CD4-positive, alpha-beta T cell treated with Interleukin-15 for 4 hours (primary cell): ENCODE measurements around the gene GAPT.
"Not testable (repeated sequence)": the region's sequence is repeated elsewhere in the genome, so short reads cannot be mapped to it uniquely, and the experiment has no call there.

Source experiments
- DNase-seq: peaks from one replicate; pipeline ENCODE4 v3.0.0-alpha.2; 2020; ENCODE audit warnings: low spot score

Gene GAPT

DNA sequence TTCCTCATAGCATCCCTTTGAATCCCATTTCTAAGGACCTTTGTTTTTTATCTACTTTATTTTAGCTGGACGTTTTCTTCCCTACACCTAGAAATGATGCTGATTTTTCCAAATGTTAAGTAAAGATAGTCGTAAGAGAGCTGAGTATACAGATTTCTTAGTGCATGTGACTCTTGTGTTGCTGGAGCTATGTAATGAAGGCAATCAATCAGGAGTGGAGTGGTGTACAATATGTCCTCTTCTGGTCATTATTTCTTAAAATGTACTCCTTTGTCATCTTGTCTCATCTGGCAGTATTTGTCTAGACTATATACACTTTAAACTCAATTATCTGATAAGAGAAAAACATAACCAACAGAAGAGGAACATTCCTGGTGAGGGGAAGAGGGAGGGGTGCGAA lies 13.5 kb downstream of the GAPT start:
- no peak for DNase-seq

DNA sequence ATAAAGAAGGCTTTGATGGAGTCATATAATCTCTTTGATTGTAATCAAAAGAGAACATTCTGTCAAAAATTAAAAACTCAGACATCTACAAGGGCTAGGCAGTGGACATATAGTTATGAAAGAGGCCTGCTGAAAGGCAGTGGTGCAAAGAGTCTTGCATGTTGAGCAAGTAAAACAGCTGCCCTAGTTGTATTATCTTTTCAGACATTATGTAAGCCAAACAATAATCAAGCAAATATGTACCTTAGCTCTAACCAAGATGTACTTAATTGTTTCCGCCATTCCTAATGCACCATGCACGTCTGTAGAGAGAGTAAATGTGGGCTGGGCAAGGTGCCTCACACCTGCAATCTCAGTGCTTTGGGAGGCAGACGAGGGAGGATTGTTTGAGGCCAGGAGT lies 14.3 kb downstream of the GAPT start:
- no peak for DNase-seq

DNA sequence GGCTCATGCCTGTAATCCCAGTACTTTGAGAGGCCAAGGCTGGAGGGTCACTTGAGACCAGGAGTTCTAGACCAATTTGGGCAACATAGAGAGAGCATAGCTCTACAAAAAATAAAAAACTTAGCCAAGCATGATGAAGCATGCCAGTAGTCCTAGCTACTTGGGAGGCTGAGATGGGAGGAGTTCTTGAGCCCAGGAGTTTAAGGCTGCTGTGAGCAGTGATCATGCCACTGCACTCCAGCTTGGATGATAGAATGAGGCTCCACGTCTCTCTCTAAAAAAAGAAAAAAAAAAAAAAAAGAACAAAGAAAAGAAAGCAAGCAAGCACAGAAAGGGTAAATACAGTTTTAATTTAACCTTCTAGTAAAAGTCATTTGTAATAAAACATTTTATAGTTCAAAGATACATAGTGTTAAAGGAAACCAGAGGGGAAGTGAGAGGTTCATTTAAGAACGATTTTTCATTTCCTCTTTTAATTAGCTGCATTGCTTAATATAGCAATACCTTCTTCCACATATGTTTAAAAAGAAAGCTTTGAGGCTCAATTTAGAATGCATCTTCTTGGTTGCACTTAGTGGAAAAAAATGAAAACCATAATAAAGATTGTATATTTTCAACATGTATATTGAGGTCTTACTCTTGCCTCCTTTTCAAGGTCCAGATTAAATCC lies 14.9 kb downstream of the GAPT start:
- no peak for DNase-seq

DNA sequence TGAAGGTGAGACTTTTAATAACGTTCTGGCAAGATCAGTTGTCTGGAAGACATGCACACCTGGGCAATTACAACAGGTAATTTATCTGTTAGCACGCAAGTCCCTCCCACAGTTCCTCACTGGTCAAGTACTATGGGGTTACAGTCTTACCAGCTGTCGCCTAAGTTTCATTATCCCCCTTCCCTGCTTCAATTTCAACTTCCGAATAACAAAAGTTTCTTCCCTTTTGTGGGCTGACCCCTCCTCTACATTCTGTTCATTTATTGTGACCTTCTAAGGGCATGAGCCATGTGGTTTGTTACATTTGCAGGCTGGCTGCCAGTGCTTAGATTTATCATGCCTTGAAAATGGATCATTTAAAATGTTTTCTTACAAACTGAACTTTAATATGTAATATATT lies 16.5 kb downstream of the GAPT start:
- DNase-seq, result no peak

DNA sequence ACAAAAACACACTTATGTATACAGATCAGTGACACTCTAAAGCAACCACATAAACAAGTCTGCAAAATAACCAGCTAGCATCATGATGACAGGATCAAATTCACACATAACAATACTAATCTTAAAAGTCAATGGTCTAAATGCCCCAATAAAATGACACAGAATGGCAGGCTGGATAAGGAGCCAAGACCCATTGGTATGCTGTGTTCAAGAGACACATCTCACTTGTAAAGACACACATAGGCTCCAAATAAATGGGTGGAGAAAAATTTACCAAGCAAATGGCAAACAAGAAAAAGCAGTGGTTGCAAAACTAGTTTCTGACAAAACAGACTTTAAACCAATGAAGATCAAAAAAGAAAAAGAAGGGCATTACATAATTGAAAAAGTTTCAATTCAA lies 26.0 kb downstream of the GAPT start:
- no peak for DNase-seq

DNA sequence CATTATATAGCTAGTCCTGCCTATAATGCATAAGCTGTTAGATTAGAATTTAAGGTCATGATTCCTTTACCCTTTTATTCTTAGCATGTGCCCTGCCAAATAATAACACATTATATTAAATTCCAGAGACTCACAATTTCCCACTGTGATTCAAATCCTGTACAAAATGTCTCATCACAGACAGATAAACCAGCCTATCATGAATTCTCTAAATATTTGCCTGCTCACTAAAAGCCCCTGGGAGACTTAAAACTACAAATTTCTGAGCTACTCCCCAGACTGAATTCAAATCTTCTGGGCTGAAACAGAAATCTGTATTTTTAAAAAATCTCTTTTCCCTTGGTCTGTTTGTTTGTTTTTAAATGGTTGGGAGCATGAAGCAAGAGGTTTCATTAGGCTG lies 32.7 kb downstream of the GAPT start:
- DNase-seq, result no peak

DNA sequence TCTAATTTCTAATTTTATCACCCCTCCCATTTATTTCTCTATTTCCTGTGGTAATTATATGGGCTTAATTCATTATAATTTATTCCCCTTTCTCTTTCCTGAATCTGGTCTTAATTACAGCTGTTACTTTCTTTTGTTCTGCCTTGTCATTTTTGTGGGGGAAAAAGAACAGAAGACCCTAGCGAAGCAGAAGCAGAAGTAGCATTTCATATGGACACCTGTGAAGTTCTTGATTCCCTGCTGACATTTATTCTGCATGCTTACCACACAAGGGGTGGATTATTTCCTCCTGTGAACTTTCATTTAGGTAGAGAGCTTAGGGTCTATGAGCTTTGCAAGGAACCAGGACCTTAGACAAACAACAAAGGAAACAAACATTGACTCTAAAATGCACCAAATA lies 33.3 kb downstream of the GAPT start:
- no peak for DNase-seq

DNA sequence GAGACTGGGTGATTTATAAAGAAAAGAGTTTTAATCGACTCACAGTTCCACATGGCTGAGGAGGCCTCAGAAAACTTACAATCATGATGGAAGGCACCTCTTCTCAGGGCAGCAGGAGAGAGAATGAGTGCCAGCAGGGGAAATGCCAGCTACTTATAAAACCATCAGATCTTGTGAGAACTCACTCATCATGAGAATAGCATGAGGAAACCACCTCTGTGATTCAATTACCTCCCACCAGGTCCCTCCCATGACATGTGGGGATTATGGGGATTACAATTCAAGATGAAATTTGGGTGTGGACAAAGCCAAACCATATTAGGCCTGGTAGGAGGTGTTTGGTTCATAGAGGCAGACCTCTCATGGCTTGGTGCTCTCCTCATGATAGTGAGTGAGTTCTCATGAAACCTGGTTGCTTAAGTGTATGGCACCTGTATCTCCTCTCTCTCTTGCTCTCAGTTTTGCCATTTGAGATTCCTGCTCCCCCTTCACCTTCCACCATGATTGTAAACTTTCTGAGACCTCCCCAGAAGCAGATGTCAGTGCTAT lies 39.8 kb downstream of the GAPT start:
- DNase-seq, result no peak

DNA sequence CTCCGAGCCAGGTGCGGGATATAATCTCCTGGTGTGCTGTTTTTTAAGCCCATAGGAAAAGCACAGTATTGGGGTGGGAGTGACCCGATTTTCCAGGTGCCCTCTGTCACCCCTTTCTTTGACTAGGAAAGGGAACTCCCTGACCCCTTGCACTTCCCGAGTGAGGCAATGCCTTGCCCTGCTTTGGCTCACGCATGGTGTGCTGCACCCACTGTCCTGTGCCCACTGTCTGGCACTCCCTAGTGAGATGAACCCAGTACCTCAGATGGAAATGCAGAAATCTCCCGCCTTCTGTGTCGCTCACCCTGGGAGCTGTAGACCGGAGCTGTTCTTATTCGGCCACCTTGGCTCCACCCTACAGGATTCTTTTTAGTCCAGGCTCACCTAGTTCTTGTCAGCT lies 50.7 kb downstream of the GAPT start:
- DNase-seq, result not testable (repeated sequence)

DNA sequence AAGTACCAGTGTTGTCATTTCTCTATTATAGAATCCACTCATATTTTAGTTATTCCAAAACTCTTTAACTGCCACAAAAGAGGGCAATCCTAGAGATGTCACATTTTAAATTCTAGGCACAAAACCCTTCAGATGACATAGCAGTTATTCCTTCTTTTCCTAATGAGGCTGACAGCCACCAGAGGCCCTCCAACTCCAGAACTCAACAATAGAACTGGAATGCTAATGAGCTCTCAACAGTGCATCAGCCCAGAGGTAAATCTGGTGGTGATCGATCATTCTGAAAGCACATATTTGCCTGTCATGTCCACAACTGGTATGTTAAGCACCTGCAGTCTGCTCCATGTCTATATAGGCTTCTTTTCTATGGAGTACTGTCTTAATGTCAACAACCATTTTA lies 51.5 kb downstream of the GAPT start:
- DNase-seq, result no peak

DNA sequence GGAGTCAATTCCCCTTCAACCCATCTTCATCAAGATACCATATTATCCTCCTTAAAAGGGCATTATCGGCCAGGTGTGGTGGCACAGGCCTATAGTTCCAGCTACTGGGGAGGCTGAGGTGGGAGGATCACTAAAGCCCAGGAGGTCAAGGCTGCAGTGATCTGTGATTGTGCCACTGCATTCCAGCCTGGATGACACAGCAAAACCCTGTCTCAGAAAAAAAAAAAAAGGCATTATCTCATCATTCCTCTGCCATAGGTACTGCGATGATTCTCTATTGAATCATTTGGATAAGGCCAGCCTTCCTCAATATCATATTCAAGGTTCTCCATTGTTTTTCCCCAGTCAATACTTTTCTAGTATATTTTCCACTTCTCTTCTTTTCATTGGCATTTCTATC lies 52.5 kb downstream of the GAPT start:
- no peak for DNase-seq

DNA sequence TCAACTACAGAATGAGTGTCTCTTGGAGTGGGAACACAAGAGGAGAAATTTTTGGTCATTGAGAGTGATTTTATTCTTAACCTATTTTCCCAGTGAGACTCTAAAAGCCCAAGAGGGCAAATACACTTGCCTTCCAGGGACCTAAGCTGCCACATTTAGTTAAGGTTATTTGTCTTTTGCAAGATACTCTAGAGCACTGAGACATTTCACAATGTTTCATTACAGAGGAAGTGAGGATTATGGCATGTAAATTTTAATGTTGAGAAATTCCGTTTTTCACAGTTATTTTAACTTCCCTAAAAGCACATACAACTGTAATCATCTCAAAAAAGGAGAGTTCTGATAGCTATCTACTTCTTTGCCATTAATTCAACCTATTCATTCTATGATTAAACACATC lies 53.0 kb downstream of the GAPT start:
- no peak for DNase-seq

DNA sequence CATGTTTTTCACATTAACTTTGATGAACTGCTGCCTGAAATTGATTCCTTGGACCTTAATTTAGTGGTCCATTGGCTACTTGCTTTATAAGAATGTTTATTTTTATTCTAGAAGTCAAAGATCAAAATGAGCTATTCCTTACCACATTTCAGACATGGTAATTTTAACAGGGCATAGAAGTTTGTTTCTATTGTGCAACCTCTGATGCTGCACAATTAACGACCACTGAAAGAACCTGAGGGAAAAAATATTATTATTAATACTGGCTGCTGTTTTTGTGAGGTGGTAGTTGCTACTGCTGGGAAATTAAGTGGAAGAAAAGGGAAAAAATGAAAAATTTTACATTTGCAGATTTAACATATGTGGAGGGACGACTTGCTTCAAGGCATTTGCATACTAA lies 53.7 kb downstream of the GAPT start:
- no peak for DNase-seq

DNA sequence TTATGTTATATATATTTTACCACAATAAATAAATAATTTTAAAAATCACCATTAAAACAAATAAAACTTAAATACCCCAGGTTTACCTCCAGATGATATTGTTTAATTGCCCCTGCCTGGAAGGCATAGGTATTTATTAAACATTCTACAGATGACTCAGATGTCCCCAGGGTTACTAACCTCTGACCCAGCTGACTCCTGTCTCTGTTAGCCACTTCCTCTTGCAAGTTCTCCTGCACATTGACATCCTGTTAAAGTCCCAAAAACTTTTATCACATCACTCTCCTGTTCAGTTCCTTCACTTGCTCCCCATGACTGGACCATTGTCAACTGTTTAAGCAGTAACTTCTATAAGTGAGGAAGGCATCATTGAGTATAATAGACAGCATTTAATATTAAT lies 54.7 kb downstream of the GAPT start:
- peak; percentile 2 for DNase-seq
